Suprapubic skin (tissue), 3 donors: ENCODE results near the gene APRT.

ENCODE experiments used
- EP300 ChIP-seq: sonication (generic); formaldehyde crosslinking; IDR thresholded peaks from one replicate; pipeline ENCODE4 v1.6.1; 2017; ENCODE audit warnings: antibody characterized with exemption
- TF ChIP-seq, protein P1 (sequence below), 2 donors: fragments of 200-600 bp in 1 of 2; fragments of 450-650 bp in 1 of 2; sonication (generic) in 1 of 2; IDR thresholded peaks; one replicate each; pipeline ENCODE4 v1.5.1; 2016 to 2019; ENCODE audit warnings: antibody characterized with exemption in 2 of 2, mild to moderate bottlenecking in 1 of 2, moderate library complexity in 1 of 2

DNA sequence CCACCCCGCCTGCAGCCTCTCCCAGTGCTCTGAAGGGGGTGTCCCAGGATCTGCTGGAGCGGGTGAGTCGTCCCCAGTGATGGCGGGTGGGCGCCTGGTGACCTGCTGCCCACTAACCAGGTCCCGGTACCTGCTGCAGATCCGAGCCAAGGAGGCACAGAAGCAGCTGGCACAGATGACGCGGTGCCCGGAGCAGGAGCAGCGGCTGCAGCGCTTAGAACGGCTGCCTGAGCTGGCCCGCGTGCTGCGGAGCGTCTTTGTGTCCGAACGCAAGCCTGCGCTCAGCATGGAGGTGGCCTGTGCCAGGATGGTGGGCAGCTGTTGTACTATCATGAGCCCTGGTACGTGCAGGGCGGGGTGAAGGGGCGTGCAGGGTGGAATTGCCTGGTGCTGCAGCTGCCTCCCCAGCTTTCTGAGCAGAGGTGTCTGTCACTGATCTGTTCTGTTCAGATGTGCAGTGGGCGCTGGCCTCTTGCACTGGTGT is 4.5 kb downstream of the APRT start:
- TF ChIP-seq EP300: no peak
- TF ChIP-seq, protein P1, sequence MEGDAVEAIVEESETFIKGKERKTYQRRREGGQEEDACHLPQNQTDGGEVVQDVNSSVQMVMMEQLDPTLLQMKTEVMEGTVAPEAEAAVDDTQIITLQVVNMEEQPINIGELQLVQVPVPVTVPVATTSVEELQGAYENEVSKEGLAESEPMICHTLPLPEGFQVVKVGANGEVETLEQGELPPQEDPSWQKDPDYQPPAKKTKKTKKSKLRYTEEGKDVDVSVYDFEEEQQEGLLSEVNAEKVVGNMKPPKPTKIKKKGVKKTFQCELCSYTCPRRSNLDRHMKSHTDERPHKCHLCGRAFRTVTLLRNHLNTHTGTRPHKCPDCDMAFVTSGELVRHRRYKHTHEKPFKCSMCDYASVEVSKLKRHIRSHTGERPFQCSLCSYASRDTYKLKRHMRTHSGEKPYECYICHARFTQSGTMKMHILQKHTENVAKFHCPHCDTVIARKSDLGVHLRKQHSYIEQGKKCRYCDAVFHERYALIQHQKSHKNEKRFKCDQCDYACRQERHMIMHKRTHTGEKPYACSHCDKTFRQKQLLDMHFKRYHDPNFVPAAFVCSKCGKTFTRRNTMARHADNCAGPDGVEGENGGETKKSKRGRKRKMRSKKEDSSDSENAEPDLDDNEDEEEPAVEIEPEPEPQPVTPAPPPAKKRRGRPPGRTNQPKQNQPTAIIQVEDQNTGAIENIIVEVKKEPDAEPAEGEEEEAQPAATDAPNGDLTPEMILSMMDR (IDR thresholded peaks at IDR 0.05): no peak
